GM23338 (cell line): ENCODE measurements around the gene TTC12. TPM values are rescaled to one million over a fixed set of nuclear protein-coding genes. Genes with fewer than 3 reads are reported as not detected.

Experiments used
- ATAC-seq: fragments of 200-7000 bp; cut with Tn5 transposase; 3 replicates; pipeline ENCODE4 v1.9.1; 2020
- DNase-seq: peaks from one replicate; pipeline ENCODE4 v3.0.0-alpha.2; 2015; ENCODE audit warnings: low spot score
- H2AFZ ChIP-seq: fragments of 200-600 bp; sonication (generic); 2 replicates; pipeline ENCODE4 v1.8.0; 2016; ENCODE audit warnings: antibody characterized with exemption, mild to moderate bottlenecking, moderate library complexity
- H3F3A ChIP-seq: fragments of 200-600 bp; sonication (generic); replicated peaks from 2 replicates; pipeline ENCODE4 v1.8.0; 2017; ENCODE audit warnings: antibody characterized with exemption, mixed run types, low read depth
- H3K27ac ChIP-seq: fragments of 200-600 bp; sonication (generic); 2 replicates; pipeline ENCODE4 v1.6.1; 2016; ENCODE audit warnings: low read depth
- H3K27me3 ChIP-seq: fragments of 200-600 bp; sonication (generic); 2 replicates; pipeline ENCODE4 v1.8.0; 2016; ENCODE audit warnings: mild to moderate bottlenecking, mixed run types, moderate library complexity; ENCODE audit not compliant: insufficient read depth
- H3K36me3 ChIP-seq: fragments of 200-600 bp; sonication (generic); 2 replicates; pipeline ENCODE4 v1.8.0; 2016; ENCODE audit warnings: mild to moderate bottlenecking; ENCODE audit not compliant: insufficient read depth
- H3K4me1 ChIP-seq: fragments of 200-600 bp; sonication (generic); 2 replicates; pipeline ENCODE4 v1.8.0; 2016; ENCODE audit warnings: mild to moderate bottlenecking, moderate library complexity; ENCODE audit not compliant: insufficient read depth
- H3K4me2 ChIP-seq: fragments of 200-600 bp; sonication (generic); 2 replicates; pipeline ENCODE4 v1.7.1; 2017; ENCODE audit warnings: mixed run types
- H3K4me3 ChIP-seq: fragments of 200-600 bp; sonication (generic); 2 replicates; pipeline ENCODE4 v1.6.1; 2016; ENCODE audit warnings: mixed run types
- H3K79me2 ChIP-seq: fragments of 200-600 bp; sonication (generic); replicated peaks from 2 replicates; pipeline ENCODE4 v1.8.0; 2017; ENCODE audit warnings: mild to moderate bottlenecking; ENCODE audit not compliant: insufficient read depth
- H3K9me2 ChIP-seq: fragments of 200-600 bp; sonication (generic); 2 replicates; pipeline ENCODE4 v1.8.0; 2017; ENCODE audit not compliant: insufficient read depth
- H4K20me1 ChIP-seq: fragments of 200-600 bp; sonication (generic); replicated peaks from 2 replicates; pipeline ENCODE4 v1.8.0; 2017; ENCODE audit warnings: mild to moderate bottlenecking; ENCODE audit not compliant: insufficient read depth
- H3K27ac Mint-ChIP-seq: 2 replicates; pipeline ENCODE4 v1.8.0; 2020; ENCODE audit warnings: inconsistent platforms, mild to moderate bottlenecking, moderate library complexity, mixed read lengths
- H3K27me3 Mint-ChIP-seq: 3 replicates; pipeline ENCODE4 v1.8.0; 2022; ENCODE audit warnings: low read depth, mild to moderate bottlenecking, moderate library complexity, mixed read lengths, inconsistent platforms; ENCODE audit not compliant: insufficient read depth, poor library complexity
- H3K36me3 Mint-ChIP-seq: 3 replicates; pipeline ENCODE4 v1.8.0; 2021; ENCODE audit warnings: low read depth, mild to moderate bottlenecking, inconsistent platforms, moderate library complexity, mixed read lengths
- H3K4me1 Mint-ChIP-seq: 3 replicates; pipeline ENCODE4 v1.8.0; 2020; ENCODE audit warnings: mild to moderate bottlenecking, inconsistent platforms, mixed read lengths
- H3K4me3 Mint-ChIP-seq: 3 replicates; pipeline ENCODE4 v1.8.0; 2021; ENCODE audit warnings: moderate library complexity, mild to moderate bottlenecking, inconsistent platforms, mixed read lengths
- H3K9me3 Mint-ChIP-seq: 3 replicates; pipeline ENCODE4 v1.8.0; 2020; ENCODE audit warnings: moderate library complexity, mild to moderate bottlenecking, inconsistent platforms, mixed read lengths
- CREB1 ChIP-seq: fragments of 250-450 bp; sonication (Bioruptor Pico); IDR thresholded peaks from 2 replicates; pipeline ENCODE4 v1.5.0; 2020; ENCODE audit warnings: low read depth, mild to moderate bottlenecking, moderate library complexity
- CTCF ChIP-seq, 2 experiments: fragments of 200-600 bp in 1 of 2; sonication (generic) in 1 of 2; conservative IDR thresholded peaks; 2 replicates each; pipeline versions ENCODE4 v1.5.1 to v1.6.1; 2016 to 2017; ENCODE audit warnings: antibody characterized with exemption in 2 of 2, low read depth in 2 of 2, mild to moderate bottlenecking in 2 of 2, moderate library complexity in 1 of 2
- ETS1 ChIP-seq: IDR thresholded peaks from 2 replicates; pipeline ENCODE4 v1.6.1; 2016; ENCODE audit warnings: antibody characterized with exemption
- EZH2 ChIP-seq: fragments of 200-600 bp; sonication (generic); IDR thresholded peaks from one replicate; pipeline ENCODE4 v1.8.0; 2017; ENCODE audit warnings: antibody characterized with exemption, mild to moderate bottlenecking, low read depth; ENCODE audit not compliant: unreplicated experiment
- EZH2phosphoT487 ChIP-seq: fragments of 200-600 bp; sonication (generic); IDR thresholded peaks from one replicate; pipeline ENCODE4 v1.8.1; 2018; ENCODE audit warnings: antibody characterized with exemption; ENCODE audit not compliant: unreplicated experiment
- JUNB ChIP-seq: IDR thresholded peaks from one replicate; pipeline ENCODE4 v1.6.1; 2016; ENCODE audit warnings: antibody characterized with exemption; ENCODE audit not compliant: unreplicated experiment
- NANOG ChIP-seq: IDR thresholded peaks from 2 replicates; pipeline ENCODE4 v1.6.1; 2016; ENCODE audit warnings: antibody characterized with exemption, borderline replicate concordance
- POLR2AphosphoS5 ChIP-seq: IDR thresholded peaks from 2 replicates; pipeline ENCODE4 v1.6.1; 2016; ENCODE audit warnings: antibody characterized with exemption, low read depth
- STAT1 ChIP-seq: IDR thresholded peaks from one replicate; pipeline ENCODE4 v1.6.1; 2016; ENCODE audit warnings: antibody characterized with exemption; ENCODE audit not compliant: unreplicated experiment
- ZNF114 ChIP-seq: fragments of 250-450 bp; sonication (Bioruptor Pico); IDR thresholded peaks from 2 replicates; pipeline ENCODE4 v1.5.0; 2020; ENCODE audit warnings: mild to moderate bottlenecking, moderate library complexity
- ZNF331 ChIP-seq: fragments of 250-450 bp; sonication (Bioruptor Pico); IDR thresholded peaks from 2 replicates; pipeline ENCODE4 v1.5.0; 2020; ENCODE audit warnings: low read depth, mild to moderate bottlenecking, moderate library complexity
- polyA plus RNA-seq: library from polyadenylated mRNA; unstranded; fragments of >200 nt; fragmentation: Nextera tagmentation; extraction: Ambion mirVana; gene quantifications from 2 replicates; pipeline ENCODE4 v1.2.1, GENCODE V29; 2016
- total RNA-seq: library from RNA; depleted of rRNA; stranded (reverse); fragments of >200 nt; shearing (Covaris generic); gene quantifications from 2 replicates; pipeline ENCODE4 v1.2.3, GENCODE V29; 2014

TTC12 gene
- total and polyA plus RNA-seq, 2 experiments from 2014 or later = 3.4 to 12.5 TPM

- Mint-ChIP-seq H3K4me1 (peaks cover 7% of the 10 kb centered on the region; the same call in 2 of the 3 replicates), H3K9me3 (no peaks in the 10 kb centered on the region), H3K36me3 (no peaks in the 10 kb centered on the region), H3K27ac (no peak overlapping the region), H3K27me3 (peaks cover 4% of the 10 kb centered on the region), H3K4me3 (no peak overlapping the region)
- Histone ChIP-seq H3K4me1 (no peaks in the 10 kb centered on the region), H3K36me3 (no peaks in the 10 kb centered on the region), H4K20me1 (no peaks in the 10 kb centered on the region), H3K9me2 (no peaks in the 10 kb centered on the region), H2AFZ (no peak overlapping the region), H3K27ac (no peak overlapping the region), H3K79me2 (no peaks in the 10 kb centered on the region), H3F3A (no peaks in the 10 kb centered on the region), H3K4me3 (no peak overlapping the region), H3K27me3 (no peaks in the 10 kb centered on the region), H3K4me2 (no peak overlapping the region)
- no peak for DNase-seq
- ATAC-seq = no peak
- TF ChIP-seq CTCF (conservative IDR thresholded peaks at IDR 0.05; ENCODE audit: low read depth in 2 of 2) (no peak), JUNB (no peak), POLR2AphosphoS5 (no peak), CREB1 (CRISPR knock-in tag) (no peak), NANOG (no peak), ZNF331 (CRISPR knock-in tag) (no peak), STAT1 (no peak), ZNF114 (CRISPR knock-in tag) (no peak)
Measured at GRCh38 chr11:113400631-113401230, 86.3 kb downstream of the TTC12 start.

GRCh38 chr11:113401718-113402117 lies 87.3 kb downstream of the TTC12 start:
- Mint-ChIP-seq H3K36me3 (no peaks in the 10 kb centered on the region), H3K27me3 (peaks cover 4% of the 10 kb centered on the region), H3K4me1 (peaks cover 8% of the 10 kb centered on the region), H3K9me3 (no peaks in the 10 kb centered on the region), H3K27ac (no peak overlapping the region), H3K4me3 (no peak overlapping the region)
- Histone ChIP-seq H3F3A (no peaks in the 10 kb centered on the region), H3K4me3 (no peak overlapping the region), H3K4me1 (no peaks in the 10 kb centered on the region), H2AFZ (no peak overlapping the region), H3K9me2 (no peaks in the 10 kb centered on the region), H3K27me3 (no peaks in the 10 kb centered on the region), H3K79me2 (no peaks in the 10 kb centered on the region), H3K36me3 (no peaks in the 10 kb centered on the region), H3K27ac (no peak overlapping the region), H4K20me1 (no peaks in the 10 kb centered on the region), H3K4me2 (no peak overlapping the region)
- ATAC-seq = no peak
- no peak for DNase-seq
- TF ChIP-seq ZNF114 (CRISPR knock-in tag) = no peak

GRCh38 chr11:113404859-113405430 lies 90.6 kb downstream of the TTC12 start:
- Histone ChIP-seq H4K20me1 (no peaks in the 10 kb centered on the region), H3K4me3 (no peak overlapping the region), H3K4me1 (no peaks in the 10 kb centered on the region), H3K36me3 (no peaks in the 10 kb centered on the region), H2AFZ (no peak overlapping the region), H3F3A (no peaks in the 10 kb centered on the region), H3K9me2 (no peaks in the 10 kb centered on the region), H3K4me2 (no peak overlapping the region), H3K79me2 (no peaks in the 10 kb centered on the region), H3K27ac (no peak overlapping the region), H3K27me3 (no peaks in the 10 kb centered on the region)
- DNase-seq (no peak), ATAC-seq (no peak)
- Mint-ChIP-seq H3K4me1 (peaks cover 8% of the 10 kb centered on the region), H3K27me3 (peaks cover 7% of the 10 kb centered on the region), H3K27ac (no peak overlapping the region), H3K4me3 (no peak overlapping the region), H3K36me3 (no peaks in the 10 kb centered on the region), H3K9me3 (no peaks in the 10 kb centered on the region)
- no peak for TF ChIP-seq ZNF331 (CRISPR knock-in tag)
- TF ChIP-seq ETS1 = no peak
- TF ChIP-seq EZH2phosphoT487 = no peak
- no peak for TF ChIP-seq NANOG
- TF ChIP-seq EZH2 = no peak
- no peak for TF ChIP-seq STAT1
- no peak for TF ChIP-seq CTCF (conservative IDR thresholded peaks at IDR 0.05; ENCODE audit: low read depth in 2 of 2)
- no peak for TF ChIP-seq CREB1 (CRISPR knock-in tag)
- TF ChIP-seq ZNF114 (CRISPR knock-in tag) = no peak
